ENCODE data around the gene BAIAP3. TPM values are rescaled to one million over a fixed set of nuclear protein-coding genes. Genes with fewer than 3 reads are reported as not detected.

The BAIAP3 gene
- total and polyA plus RNA-seq, 2 of the 4 experiments (the other 2 are of a cell fraction): 0.36 to 0.65 TPM

DNA sequence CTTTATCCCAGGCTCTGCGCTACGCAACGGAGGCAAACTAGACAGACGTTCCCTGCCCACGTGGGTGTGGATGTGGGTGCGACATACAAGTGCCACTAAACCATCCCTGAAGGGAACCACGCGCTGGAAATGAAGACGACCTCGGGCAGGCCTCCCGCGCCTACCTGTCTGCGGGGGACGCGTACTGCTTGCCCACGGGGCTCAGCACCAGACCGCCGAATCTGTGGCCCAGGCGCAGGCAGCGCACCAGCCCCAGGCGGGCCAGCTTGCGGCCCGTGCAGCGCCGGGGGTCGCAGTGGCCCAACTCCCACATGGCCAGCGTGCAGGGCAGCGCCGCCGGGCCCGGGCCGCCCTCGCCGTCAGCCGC, 17.8 kb downstream of the BAIAP3 start:
- in situ Hi-C loops (cut with MboI; ENCODE audit: low sequenced_read_pairs): no loop called here

More for the DNA sequence above, 17.8 kb downstream of the BAIAP3 start:
- intact Hi-C loops (cut with micrococcal nuclease) (no loop called here), dilution Hi-C loops (cut with HindIII; ENCODE audit: low sequenced_read_pairs, unreplicated experiment) (no loop called here)
- peak overlapping the region; percentile 91; the same call in 1 of the 2 replicates for H2AK5ac ChIP-seq (ENCODE audit: low read depth, low read length)
- CTCF ChIA-PET: no interaction called here
- peak overlapping the region; percentile 99 for H2AK9ac ChIP-seq (replicated peaks; ENCODE audit: low read depth, low read length, poor library complexity)
- H3K27me3 ChIP-seq (ENCODE audit: control insufficient read depth, insufficient read depth, low read length): no peaks in the 10 kb centered on the region
- 0 out of 2 replicates have a peak overlapping the region, but pooled peaks have one; percentile 57 for H3K56ac ChIP-seq (ENCODE audit: extremely low read depth, insufficient read depth, low read length)
- peak overlapping the region; percentile 82 for H3K23ac ChIP-seq (ENCODE audit: low read depth, low read length)
- peak overlapping the region; percentile 56 for H3K27ac ChIP-seq (ENCODE audit: insufficient read depth, low read length)
- H4K91ac ChIP-seq (ENCODE audit: insufficient read depth, low read depth, low read length): peak overlapping the region; percentile 57; the same call in 1 of the 2 replicates
- no peak overlapping the region for H2BK20ac ChIP-seq (ENCODE audit: low read depth, low read length)
- H3K9me1 ChIP-seq (ENCODE audit: insufficient read depth, low read length): no peaks in the 10 kb centered on the region
- POLR2A ChIA-PET (ENCODE audit: unreplicated experiment): no interaction called here
- BruUV-seq (replicated peaks): no TSS peak
- no peak overlapping the region for H2BK15ac ChIP-seq (ENCODE audit: low read depth, low read length)
- H3K4ac ChIP-seq (ENCODE audit: low read depth, low read length): peak overlapping the region; percentile 80
- WGBS, 2 experiments (ENCODE audit: extremely low coverage in 2 of 2, insufficient read length in 1 of 2): 2% methylated on average over 10 of the region's 35 CpGs; no CpG with 5 or more reads in 1 of the 2 experiments
- H3K4me2 ChIP-seq (ENCODE audit: low read depth, low read length): peak overlapping the region; percentile 99
- H4K5ac ChIP-seq (ENCODE audit: low read depth, low read length): peak overlapping the region; percentile 48
- no peak overlapping the region for H3K18ac ChIP-seq (ENCODE audit: low read depth, low read length)
- DNase-seq (no peak), ATAC-seq (ENCODE audit: low read depth) (peak; percentile 31)
- H2BK120ac ChIP-seq (ENCODE audit: low read depth, low read length): no peak overlapping the region
- H3K14ac ChIP-seq (replicated peaks; ENCODE audit: low read depth, low read length): 0 out of 2 replicates have a peak overlapping the region, but pooled peaks have one; percentile 29
- H3K4me1 ChIP-seq (ENCODE audit: control insufficient read depth, insufficient read depth, low read length): peaks cover 9% of the 10 kb centered on the region
- H3K36me3 ChIP-seq (ENCODE audit: control insufficient read depth, insufficient read depth, low read length): peaks cover 25% of the 10 kb centered on the region
- peaks cover 20% of the 10 kb centered on the region for H4K20me1 ChIP-seq (ENCODE audit: insufficient read depth, low read length)
- H2BK5ac ChIP-seq (ENCODE audit: low read depth, low read length, poor library complexity, severe bottlenecking): peak overlapping the region; percentile 61
- H3K9me3 ChIP-seq (ENCODE audit: control insufficient read depth, insufficient read depth, low read length): no peaks in the 10 kb centered on the region
- H4K8ac ChIP-seq (ENCODE audit: low read depth in 2 of 2, low read length in 2 of 2): peak overlapping the region; percentile 57 to 79
- H3K79me1 ChIP-seq (ENCODE audit: low read depth in 1 of 2, low read length in 2 of 2): peaks cover 28 to 63% of the 10 kb centered on the region in 2 experiments
- H3K4me3 ChIP-seq (ENCODE audit: insufficient read depth, low read depth, low read length): peak overlapping the region; percentile 82
- TF ChIP-seq POLR2A (IDR thresholded peaks at IDR 0.05; ENCODE audit: low read depth, low read length) (no peak), USF2 (IDR thresholded peaks at IDR 0.05; ENCODE audit: low read depth, low read length) (0 out of 2 replicates have a peak, but pooled peaks have one; percentile 5), CHD1 (IDR thresholded peaks at IDR 0.05; ENCODE audit: low read depth, low read length) (no peak), RAD21 (IDR thresholded peaks at IDR 0.05; ENCODE audit: low read length) (no peak), SMC3 (IDR thresholded peaks at IDR 0.05; ENCODE audit: low read depth, low read length) (no peak), MAZ (IDR thresholded peaks at IDR 0.05; ENCODE audit: borderline replicate concordance, low read depth, low read length) (no peak), NFE2L2 (IDR thresholded peaks at IDR 0.05; ENCODE audit: low read depth, low read length) (no peak), CEBPB (IDR thresholded peaks at IDR 0.05; ENCODE audit: low read depth, low read length) (no peak), CTCF (conservative IDR thresholded peaks at IDR 0.05; ENCODE audit: low read depth, low read length) (no peak), FOS (IDR thresholded peaks at IDR 0.05; ENCODE audit: low read depth, low read length) (no peak), RFX5 (IDR thresholded peaks at IDR 0.05; ENCODE audit: low read depth, low read length) (no peak), BHLHE40 (IDR thresholded peaks at IDR 0.05; ENCODE audit: low read depth, low read length) (no peak), RCOR1 (IDR thresholded peaks at IDR 0.05; ENCODE audit: insufficient replicate concordance, low read length) (no peak), MXI1 (IDR thresholded peaks at IDR 0.05; ENCODE audit: borderline replicate concordance, low read depth, low read length) (peak; percentile 71; the same call in 1 of the 2 replicates), MAFK (IDR thresholded peaks at IDR 0.05; ENCODE audit: low read depth, low read length) (no peak)
- TF ChIP-seq, protein P1, sequence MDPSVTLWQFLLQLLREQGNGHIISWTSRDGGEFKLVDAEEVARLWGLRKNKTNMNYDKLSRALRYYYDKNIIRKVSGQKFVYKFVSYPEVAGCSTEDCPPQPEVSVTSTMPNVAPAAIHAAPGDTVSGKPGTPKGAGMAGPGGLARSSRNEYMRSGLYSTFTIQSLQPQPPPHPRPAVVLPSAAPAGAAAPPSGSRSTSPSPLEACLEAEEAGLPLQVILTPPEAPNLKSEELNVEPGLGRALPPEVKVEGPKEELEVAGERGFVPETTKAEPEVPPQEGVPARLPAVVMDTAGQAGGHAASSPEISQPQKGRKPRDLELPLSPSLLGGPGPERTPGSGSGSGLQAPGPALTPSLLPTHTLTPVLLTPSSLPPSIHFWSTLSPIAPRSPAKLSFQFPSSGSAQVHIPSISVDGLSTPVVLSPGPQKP (IDR thresholded peaks at IDR 0.05; ENCODE audit: borderline replicate concordance, low read depth, low read length): no peak
- H3K9ac ChIP-seq (ENCODE audit: low read depth, low read length): peak overlapping the region; percentile 93
- H2AFZ ChIP-seq (replicated peaks; ENCODE audit: low read length, poor library complexity): peak overlapping the region; percentile 99

Data from IMR-90 (cell line).